T-helper 1 cell treated with Interleukin-12 subunit alpha and Interleukin-12 subunit beta and Interleukin-4 antibody, amounts not matched to agents 30 ng/mL and 1 ng/mL, for 36 hours (primary cell): ENCODE data around the gene PILRB. TPM values are rescaled to one million over a fixed set of nuclear protein-coding genes. Genes with fewer than 3 reads are reported as not detected.
"Not testable (repeated sequence)": the region's sequence is repeated elsewhere in the genome, so short reads cannot be mapped to it uniquely, and the experiment has no call there.

ENCODE experiments used
- intact Hi-C: fragments of 100-400 bp; cut with micrococcal nuclease; formaldehyde crosslinking; loops from one replicate; pipeline ENCODE4 v1.15.1; 2024
- total RNA-seq: library from RNA; stranded (reverse); gene quantifications from 2 replicates; pipeline ENCODE4 v1.2.3, GENCODE V29; 2022

Gene PILRB
- total RNA-seq, 1 donor from 2014 or later: 82.4 TPM

- intact Hi-C loops: no loop called here
These were observed 4.1 kb upstream of the PILRB start for GRCh38 chr7:100353685-100354330.

DNA sequence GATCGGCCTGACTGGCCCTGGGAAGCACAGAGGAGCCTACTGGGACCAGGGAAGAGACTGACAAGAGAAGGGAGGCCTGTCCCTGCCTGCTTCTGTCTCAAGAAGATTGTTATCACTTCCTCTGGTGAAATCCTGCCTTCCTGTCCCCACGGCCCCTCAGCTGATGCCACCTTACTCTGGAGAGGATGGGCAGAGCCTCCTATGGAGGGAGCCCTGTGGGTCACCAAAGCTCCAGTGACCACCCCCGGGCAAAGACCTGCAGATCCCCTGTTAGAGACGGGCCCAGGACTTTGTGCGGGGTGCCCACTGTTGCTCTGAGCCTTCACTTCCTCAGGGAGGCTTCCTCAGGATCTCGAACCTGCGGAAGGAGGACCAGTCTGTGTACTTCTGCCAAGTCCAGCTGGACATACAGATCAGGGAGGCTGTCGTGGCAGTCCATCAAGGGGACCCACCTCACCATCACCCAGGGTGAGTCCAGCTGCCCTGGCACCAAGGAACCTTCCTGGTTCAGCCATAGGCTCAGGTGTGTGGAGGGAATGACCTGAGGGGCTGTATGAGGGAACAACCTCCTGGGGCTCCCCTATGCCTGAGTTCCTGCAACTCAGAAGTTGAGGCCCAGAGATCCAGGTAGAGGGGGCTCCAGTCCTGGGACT lies 1.4 kb upstream of the PILRB start:
- intact Hi-C loops: no loop called here

DNA sequence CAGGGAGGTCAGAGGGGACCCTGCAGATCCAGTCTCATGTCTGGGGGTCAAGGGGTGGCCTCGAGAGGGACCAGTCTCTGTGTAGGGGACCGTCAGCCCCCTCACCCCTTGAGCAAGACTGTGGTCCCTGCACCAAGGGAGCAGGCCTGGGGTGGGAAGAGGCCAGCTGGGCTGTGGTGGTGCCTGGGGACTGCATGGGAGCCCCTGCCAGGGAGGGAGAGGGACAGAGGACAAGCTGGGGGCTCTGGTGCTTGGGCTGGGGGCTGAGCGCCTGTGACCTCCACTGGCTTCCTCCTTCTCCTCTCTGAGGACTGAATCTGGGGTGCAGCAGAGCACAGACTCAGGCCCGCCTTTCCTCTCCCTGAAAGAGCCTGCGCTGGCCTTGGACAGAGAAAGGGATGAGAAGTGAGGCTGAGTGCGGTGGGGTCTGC lies 771 bp upstream of the PILRB start:
- intact Hi-C loops: no loop called here

DNA sequence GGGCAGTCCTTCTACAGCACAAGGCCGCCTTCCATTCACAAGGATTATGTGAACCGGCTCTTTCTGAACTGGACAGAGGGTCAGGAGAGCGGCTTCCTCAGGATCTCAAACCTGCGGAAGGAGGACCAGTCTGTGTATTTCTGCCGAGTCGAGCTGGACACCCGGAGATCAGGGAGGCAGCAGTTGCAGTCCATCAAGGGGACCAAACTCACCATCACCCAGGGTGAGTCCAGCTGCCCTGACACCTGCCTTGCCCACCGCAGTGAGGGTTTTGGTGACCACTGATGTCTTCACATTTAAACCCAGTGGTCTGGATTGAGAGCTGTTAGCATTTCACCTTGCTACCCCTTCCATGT lies 918 bp downstream of the PILRB start:
- intact Hi-C loops: no loop called here

GRCh38 chr7:100360135-100360854 lies 2.4 kb downstream of the PILRB start:
- intact Hi-C loops: no loop called here

- intact Hi-C loops: no loop called here
These were observed 5.2 kb downstream of the PILRB start for GRCh38 chr7:100363098-100363497.

GRCh38 chr7:100363797-100364196 lies 5.9 kb downstream of the PILRB start:
- intact Hi-C loops: not testable (repeated sequence)

DNA sequence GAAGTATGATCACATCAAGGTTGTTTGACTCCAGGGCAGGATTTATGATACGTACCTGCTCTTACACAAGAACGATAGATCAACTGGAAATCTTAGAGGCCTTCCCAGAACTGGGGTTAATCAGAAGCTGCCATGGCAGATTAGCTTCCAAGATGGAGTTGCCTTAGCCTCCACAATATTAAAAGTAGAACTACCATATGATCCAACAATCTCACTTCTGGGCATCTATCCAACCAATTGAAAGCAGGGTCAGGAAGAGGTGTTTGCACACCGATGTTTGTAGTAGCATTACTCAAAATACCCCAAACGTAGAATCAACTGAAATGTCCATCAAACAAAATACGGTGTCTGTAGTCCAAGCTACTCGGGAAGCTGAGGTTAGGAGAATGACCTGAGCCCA lies 6.6 kb downstream of the PILRB start:
- intact Hi-C loops: no loop called here

DNA sequence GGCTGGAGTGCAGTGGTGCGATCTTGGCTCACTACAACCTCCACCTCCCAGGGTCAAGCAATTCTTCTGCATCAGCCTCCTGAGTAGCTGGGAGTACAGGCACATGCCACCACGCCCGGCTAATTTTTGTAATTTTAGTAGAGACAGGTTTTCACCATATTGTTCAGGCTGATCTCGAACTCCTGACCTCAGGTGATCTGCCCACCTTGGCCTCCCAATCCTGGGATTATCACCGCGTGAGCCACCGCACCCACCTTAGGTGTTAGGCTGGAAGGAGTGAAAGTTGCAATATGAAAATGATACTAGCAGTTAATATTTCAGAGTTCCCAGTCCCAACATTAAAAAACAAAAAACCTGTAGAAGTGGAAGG lies 8.1 kb downstream of the PILRB start:
- intact Hi-C loops: loop anchor here (5.0 kb wide), 1 partner anchor 41 kb away; no protein-coding TSS in a partner anchor

DNA sequence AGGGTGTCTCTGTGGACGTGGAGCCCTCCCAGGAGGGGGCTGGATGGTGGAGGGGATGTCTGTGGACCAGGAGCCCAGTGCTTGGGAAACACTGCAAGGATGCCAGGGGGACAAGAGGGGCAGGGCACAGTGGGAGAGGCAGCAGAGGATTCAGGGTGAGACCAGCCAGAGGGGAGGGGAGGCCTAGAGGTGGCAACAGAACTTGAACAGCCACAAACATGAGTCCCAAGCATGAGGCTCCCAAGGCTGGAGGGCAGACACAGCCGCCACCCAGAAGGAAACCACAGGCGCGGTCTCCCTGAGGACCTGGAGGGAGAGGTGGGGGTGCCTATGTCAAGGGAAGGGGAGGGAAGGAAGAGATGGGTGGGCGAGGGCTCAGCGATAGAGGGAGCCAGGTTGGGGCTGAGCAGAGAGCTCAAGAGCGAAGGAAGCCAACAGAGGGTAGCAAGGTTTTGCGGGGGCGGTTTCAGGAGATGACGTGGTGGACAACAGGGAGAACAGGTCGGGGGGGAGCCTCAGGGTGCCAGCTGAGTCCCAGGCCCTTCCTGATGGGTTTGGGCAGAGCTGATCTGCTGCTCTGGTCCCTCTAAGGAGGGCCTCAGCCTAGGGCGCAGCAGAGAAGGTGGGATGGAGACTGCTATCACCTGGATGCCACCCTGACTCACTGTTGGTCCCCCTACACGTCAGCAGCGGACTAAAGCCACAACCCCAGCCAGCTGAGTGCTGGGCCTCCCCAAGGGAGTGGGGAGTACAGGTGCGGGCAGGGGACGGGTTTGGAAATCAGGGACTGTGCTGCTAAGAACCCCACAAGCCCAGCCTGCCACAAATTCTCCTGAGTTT lies 8.7 kb downstream of the PILRB start:
- intact Hi-C loops: loop anchor here (5.0 kb wide), 1 partner anchor 41 kb away; no protein-coding TSS in a partner anchor

- intact Hi-C loops: loop anchor here (5.0 kb wide), 1 partner anchor 40 kb away; no protein-coding TSS in a partner anchor
These were observed 9.3 kb downstream of the PILRB start for GRCh38 chr7:100367251-100367620.

- intact Hi-C loops: loop anchor here (5.0 kb wide), 1 partner anchor 39 kb away; no protein-coding TSS in a partner anchor
These were observed 10.0 kb downstream of the PILRB start for GRCh38 chr7:100367676-100368613.

GRCh38 chr7:100369105-100369504 lies 11.2 kb downstream of the PILRB start:
- intact Hi-C loops: loop anchor here (5.0 kb wide), 1 partner anchor 38 kb away; no protein-coding TSS in a partner anchor

DNA sequence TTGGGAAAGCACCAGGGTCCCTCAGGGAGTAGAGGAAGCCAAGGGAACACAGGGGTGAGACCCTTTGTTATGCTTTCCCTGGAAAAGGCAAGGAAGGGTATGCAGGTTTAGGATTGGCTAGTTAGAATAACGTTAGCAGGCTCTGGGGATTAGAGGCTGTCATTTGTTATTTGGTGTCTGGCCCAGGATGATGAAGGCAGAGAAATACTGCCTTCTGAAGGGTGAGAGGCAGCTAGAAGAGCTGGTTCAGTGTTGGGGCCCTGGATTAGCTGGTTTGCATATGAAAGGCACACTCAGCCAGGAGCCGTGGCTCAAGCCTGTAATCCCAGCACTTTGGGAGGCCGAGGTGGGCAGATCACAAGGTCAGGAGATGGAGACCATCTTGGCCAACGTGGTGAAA lies 12.4 kb downstream of the PILRB start:
- intact Hi-C loops: no loop called here

DNA sequence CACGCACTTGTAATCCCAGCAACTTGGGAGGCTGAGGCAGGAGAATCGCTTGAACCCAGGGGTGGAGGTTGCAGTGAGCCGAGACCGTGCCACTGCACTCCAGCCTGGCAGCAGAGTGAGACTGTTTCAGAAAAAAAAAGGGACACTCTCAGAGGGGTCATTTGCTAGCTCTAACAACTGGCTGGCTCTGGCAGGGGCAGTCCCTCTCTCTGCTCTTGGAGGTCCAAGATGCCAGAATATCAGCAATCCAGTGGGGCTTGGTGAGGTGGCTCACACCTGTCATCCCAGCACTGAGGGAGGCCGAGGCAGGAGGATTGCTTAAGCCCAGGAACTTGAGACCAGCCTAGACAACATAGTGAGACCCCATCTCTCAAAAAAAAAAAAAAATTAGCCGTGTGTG lies 12.8 kb downstream of the PILRB start:
- intact Hi-C loops: no loop called here

- intact Hi-C loops: no loop called here
These were observed 13.7 kb downstream of the PILRB start for GRCh38 chr7:100371561-100372171.

DNA sequence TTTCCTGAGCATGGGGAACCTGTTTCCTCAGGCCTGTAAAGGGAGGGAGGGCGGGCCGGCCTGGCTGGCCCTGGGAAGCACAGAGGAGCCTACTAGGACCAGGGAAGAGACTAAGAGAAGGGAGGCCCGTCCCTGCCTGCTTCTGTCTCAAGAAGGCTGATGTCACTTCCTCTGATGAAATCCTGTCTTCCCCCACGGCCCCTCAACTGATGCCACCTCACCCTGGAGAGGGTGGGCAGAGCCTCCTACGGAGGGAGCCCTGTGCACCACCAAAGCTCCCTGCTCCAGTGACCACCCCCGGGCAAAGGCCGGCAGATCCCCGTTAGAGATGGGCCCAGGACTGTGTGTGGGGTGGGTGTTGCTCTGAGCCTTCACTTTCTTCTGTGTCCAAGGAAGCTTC lies 14.3 kb downstream of the PILRB start:
- intact Hi-C loops: no loop called here

GRCh38 chr7:100372694-100373093 lies 14.8 kb downstream of the PILRB start:
- intact Hi-C loops: no loop called here

DNA sequence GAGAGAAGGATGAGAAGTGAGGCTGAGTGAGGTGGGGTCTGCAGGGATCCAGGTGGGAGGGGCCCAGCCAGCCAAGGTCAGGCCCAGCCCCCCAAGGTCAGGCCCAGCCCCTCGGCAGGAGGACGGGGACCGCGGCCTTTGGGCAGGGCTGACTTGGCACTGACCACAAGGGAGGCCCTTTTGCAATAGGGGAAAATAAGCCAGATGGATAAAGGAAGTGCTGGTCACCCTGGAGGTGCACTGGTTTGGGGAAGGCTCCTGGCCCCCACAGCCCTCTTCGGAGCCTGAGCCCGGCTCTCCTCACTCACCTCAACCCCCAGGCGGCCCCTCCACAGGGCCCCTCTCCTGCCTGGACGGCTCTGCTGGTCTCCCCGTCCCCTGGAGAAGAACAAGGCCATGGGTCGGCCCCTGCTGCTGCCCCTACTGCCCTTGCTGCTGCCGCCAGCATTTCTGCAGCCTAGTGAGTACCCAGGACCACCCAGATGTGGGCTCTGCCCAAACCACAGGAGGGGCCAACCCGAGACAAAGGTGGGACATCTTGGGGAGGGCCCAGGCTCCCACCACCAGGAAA lies 15.4 kb downstream of the PILRB start, which contains the start of gene PILRA:
TSS of gene PILRA (plus strand) at position 227 of the 571 bp plus-strand sequence. CDS start at position 397, 170 bp downstream.
- intact Hi-C loops: no loop called here
